ENCODE data around the gene DNASE1L1. TPM values are rescaled to one million over a fixed set of nuclear protein-coding genes. Genes with fewer than 3 reads are reported as not detected.

Gene DNASE1L1
- total RNA-seq, 2 donors from 2014 or later: 9.6 to 16.1 TPM

GRCh38 chrX:154372612-154373022, 36.4 kb downstream of the DNASE1L1 start:
- peak overlapping the region in 3 of 4 donors; percentile 69 to 84 (median 79) for H3K27ac ChIP-seq
- H3K4me3 ChIP-seq: no peak overlapping the region
- no peaks in the 10 kb centered on the region for H3K27me3 ChIP-seq
- no peak for TF ChIP-seq POLR2A (IDR thresholded peaks at IDR 0.05)
- TF ChIP-seq, protein P1, sequence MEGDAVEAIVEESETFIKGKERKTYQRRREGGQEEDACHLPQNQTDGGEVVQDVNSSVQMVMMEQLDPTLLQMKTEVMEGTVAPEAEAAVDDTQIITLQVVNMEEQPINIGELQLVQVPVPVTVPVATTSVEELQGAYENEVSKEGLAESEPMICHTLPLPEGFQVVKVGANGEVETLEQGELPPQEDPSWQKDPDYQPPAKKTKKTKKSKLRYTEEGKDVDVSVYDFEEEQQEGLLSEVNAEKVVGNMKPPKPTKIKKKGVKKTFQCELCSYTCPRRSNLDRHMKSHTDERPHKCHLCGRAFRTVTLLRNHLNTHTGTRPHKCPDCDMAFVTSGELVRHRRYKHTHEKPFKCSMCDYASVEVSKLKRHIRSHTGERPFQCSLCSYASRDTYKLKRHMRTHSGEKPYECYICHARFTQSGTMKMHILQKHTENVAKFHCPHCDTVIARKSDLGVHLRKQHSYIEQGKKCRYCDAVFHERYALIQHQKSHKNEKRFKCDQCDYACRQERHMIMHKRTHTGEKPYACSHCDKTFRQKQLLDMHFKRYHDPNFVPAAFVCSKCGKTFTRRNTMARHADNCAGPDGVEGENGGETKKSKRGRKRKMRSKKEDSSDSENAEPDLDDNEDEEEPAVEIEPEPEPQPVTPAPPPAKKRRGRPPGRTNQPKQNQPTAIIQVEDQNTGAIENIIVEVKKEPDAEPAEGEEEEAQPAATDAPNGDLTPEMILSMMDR (IDR thresholded peaks at IDR 0.05): no peak
- H3K36me3 ChIP-seq (replicated peaks in 1 of 2; ENCODE audit: insufficient read depth in 1 of 2, low read depth in 2 of 2): no peaks in the 10 kb centered on the region
- H3K9me3 ChIP-seq: no peaks in the 10 kb centered on the region
- ATAC-seq (peak; percentile 1), DNase-seq (peak in 2 of 4 donors; percentile 28 to 41)
- intact Hi-C loops (cut with DNase I): no loop called here
- WGBS, 2 donors: 38% methylated on average over 4 of the region's 5 CpGs; no CpG with 5 or more reads in 1 of the 2 donors
- peaks cover 37% of the 10 kb centered on the region for H3K4me1 ChIP-seq

- no peaks in the 10 kb centered on the region for H3K9me3 ChIP-seq
These were observed 37.2 kb downstream of the DNASE1L1 start for GRCh38 chrX:154371789-154372300.

DNA sequence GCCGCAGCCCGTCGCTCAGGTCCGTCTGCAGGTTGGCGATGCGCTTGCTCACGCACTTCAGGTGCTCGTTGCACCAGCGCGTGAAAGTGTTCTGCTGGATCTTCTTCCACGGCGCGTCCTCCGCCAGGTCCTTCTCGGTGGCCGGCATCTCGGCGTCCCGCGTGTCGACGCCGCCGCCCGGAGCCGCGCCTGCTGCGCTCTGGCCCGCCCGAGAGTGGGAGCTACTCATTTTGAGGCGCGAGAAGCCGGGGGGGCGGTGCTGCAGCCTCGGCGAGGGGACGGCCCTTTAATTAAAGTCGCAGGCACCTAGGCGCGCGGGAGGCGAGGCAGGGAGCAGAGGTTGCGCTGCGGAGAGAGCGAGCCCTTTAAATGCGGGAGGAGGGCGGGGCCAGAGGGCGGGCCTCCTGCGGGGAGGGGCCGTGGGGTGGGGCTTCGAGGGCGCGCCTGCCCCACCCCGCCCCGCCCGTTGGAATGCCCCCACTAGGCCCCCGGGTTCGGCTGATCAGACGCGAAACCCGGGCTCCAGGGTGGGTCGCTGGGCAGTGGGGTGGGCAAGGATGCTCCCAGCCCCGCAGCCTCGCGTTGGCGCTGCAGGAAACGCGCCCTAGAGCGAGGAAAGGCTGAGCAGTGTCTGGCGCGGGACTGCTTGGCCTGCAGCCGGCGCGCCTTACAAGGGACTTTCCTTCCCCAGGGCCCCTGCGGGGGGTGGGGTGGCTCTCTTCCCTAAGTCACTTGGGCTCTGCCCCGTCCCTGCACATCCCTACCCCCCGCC, 37.9 kb downstream of the DNASE1L1 start:
- no peaks in the 10 kb centered on the region for H3K27me3 ChIP-seq
- H3K27ac ChIP-seq: peak overlapping the region; percentile 37 to 84 (median 79)
- intact Hi-C loops (cut with DNase I): no loop called here
- H3K4me3 ChIP-seq: peak overlapping the region in 1 of 2 donors; percentile 37
- peaks cover 36% of the 10 kb centered on the region for H3K4me1 ChIP-seq
- ATAC-seq (peak; percentile 70), DNase-seq (peak; percentile 87 to 92 (median 89))
- WGBS, 2 donors: 0% methylated on average over 16 of the region's 77 CpGs; no CpG with 5 or more reads in 1 of the 2 donors
- H3K36me3 ChIP-seq (replicated peaks in 1 of 2; ENCODE audit: insufficient read depth in 1 of 2, low read depth in 2 of 2): no peaks in the 10 kb centered on the region
- H3K9me3 ChIP-seq: no peaks in the 10 kb centered on the region
- TF ChIP-seq, protein P1 (IDR thresholded peaks at IDR 0.05): peak in 2 of 7 experiments; percentile 16 to 25
- peak; percentile 80 to 95 (median 94) for TF ChIP-seq POLR2A (IDR thresholded peaks at IDR 0.05)

More at GRCh38 chrX:154371789-154372300, 37.2 kb downstream of the DNASE1L1 start:
- no peak for TF ChIP-seq POLR2A (IDR thresholded peaks at IDR 0.05)
- TF ChIP-seq, protein P1 (IDR thresholded peaks at IDR 0.05): no peak
- ATAC-seq (no peak), DNase-seq (peak in 1 of 4 donors; percentile 22)
- no peaks in the 10 kb centered on the region for H3K27me3 ChIP-seq
- no peaks in the 10 kb centered on the region for H3K36me3 ChIP-seq (replicated peaks in 1 of 2; ENCODE audit: insufficient read depth in 1 of 2, low read depth in 2 of 2)
- peaks cover 36% of the 10 kb centered on the region for H3K4me1 ChIP-seq
- intact Hi-C loops (cut with DNase I): no loop called here
- H3K27ac ChIP-seq: peak overlapping the region; percentile 37 to 84 (median 71)
- H3K4me3 ChIP-seq: no peak overlapping the region
- 19% methylated on average over 16 of the region's 43 CpGs; no CpG with 5 or more reads in 1 of the 2 donors for WGBS, 2 donors

DNA sequence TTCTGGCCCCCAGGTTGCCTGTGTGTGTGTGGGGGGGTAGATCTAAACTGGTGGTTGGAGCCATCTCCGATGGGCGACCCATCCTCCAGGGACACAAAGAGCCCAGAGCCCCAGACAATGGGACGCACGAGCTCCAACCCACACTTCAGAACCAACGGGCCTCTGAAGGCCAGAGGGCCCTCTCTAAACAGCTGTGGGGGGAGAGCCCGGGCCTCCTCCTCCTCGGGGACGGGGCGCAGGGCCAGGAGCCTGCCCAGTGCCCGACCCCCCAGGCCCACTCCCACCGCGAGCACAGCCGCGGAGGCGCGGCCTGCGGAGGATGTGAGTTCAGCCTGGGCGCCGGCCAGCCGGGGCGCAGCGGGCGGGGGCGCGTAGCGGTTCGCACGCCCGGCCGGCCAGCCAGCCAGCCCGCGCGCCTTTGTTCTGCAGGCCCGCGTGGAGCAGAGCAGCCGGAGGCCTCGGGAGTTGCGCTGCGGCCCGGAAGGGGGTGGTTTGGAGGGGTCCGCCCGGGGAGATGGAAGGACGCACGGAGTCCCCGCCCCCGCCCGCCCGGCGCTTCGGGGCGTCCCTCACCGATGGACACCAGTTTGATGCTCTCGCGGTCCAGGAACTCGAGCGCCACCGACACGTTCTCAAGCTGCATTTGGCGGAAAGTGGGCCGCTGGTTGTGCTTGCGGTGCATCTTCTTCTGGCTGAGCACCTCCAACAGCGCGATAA, 38.6 kb downstream of the DNASE1L1 start:
- ATAC-seq: no peak
- Histone ChIP-seq H3K9me3 (no peaks in the 10 kb centered on the region), H3K27me3 (no peaks in the 10 kb centered on the region), H3K27ac (peak overlapping the region in 3 of 4 donors; percentile 78 to 84 (median 80)), H3K36me3 (replicated peaks in 1 of 2; ENCODE audit: insufficient read depth in 1 of 2, low read depth in 2 of 2) (no peaks in the 10 kb centered on the region), H3K4me3 (peak overlapping the region in 1 of 2 donors; percentile 37), H3K4me1 (peaks cover 36% of the 10 kb centered on the region)
- WGBS, 2 donors: 11 to 20% methylated on average over 1 to 25 of the region's 63 CpGs
- TF ChIP-seq POLR2A (IDR thresholded peaks at IDR 0.05): no peak
- TF ChIP-seq, protein P1 (IDR thresholded peaks at IDR 0.05): no peak
- intact Hi-C loops (cut with DNase I): no loop called here
- no peak for DNase-seq

All from body of pancreas (tissue), 4 donors.